Measurements from ENCODE around the gene UBE2B. TPM values are rescaled to one million over a fixed set of nuclear protein-coding genes. Genes with fewer than 3 reads are reported as not detected.
"Not testable (repeated sequence)": the region's sequence is repeated elsewhere in the genome, so short reads cannot be mapped to it uniquely, and the experiment has no call there.

Gene UBE2B
- total RNA-seq: 10 to 100 TPM; 83.0 to 87.6 TPM

- Mint-ChIP-seq H3K27ac (peak within 1 kb of the TSS; percentile 100), H3K9me3 (ENCODE audit: insufficient read depth) (no peaks in the 10 kb centered on the region), H3K27me3 (ENCODE audit: low read depth) (no peaks in the 10 kb centered on the region), H3K4me3 (peak within 1 kb of the TSS; percentile 99), H3K4me1 (ENCODE audit: low read depth) (peaks cover 46% of the 10 kb centered on the region), H3K36me3 (ENCODE audit: low read depth) (peaks cover 44% of the 10 kb centered on the region)
- peak; percentile 73 for ATAC-seq
- POLR2A ChIA-PET: interaction anchor here (0.6 to 4.5 kb wide), 28 partner anchors 10 to 534 kb away, joined by 3 to 38 read pairs (median 4); partner anchors contain the start of genes CDKN2AIPNL, JADE2, PCBD2 and PPP2CA
- peak; percentile 99 for DNase-seq
- CTCF ChIA-PET: interaction anchor here (0.6 to 3.1 kb wide), 14 partner anchors 10 to 367 kb away, joined by 3 to 18 read pairs (median 6); partner anchors contain the start of genes CAMLG, CDKN2AIPNL and PPP2CA
These were observed at the start of gene UBE2B for GRCh38 chr5:134370871-134371833. TSS of gene UBE2B (plus strand) at chr5:134371569. CDS start at chr5:134371596, 27 bp downstream.

DNA sequence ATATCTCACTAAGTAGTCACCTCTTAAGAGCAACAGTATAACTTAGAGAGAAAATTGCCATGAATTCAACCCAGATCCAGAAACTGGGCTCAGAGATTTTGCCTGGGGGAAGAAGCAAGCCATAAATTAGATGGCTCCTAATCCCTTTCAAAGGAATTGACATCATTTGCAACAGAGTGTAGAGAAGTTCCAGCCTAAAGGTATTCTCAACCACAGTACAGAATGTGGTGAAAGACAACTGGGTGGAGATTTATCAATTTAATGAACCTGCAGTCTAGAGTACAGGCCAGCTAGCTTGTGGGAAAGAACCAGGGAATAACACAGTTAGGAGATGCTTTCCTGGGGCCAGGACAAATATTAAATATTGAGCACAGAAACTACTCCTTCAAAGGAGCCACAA, 44.0 kb upstream of the UBE2B start:
- ATAC-seq (no peak), DNase-seq (no peak)
- POLR2A ChIA-PET: no interaction called here
- CTCF ChIA-PET: interaction anchor here (1.7 kb wide), 1 partner anchor 260 kb away, joined by 5 read pairs; no protein-coding TSS in a partner anchor
- Mint-ChIP-seq H3K36me3 (ENCODE audit: low read depth) (peaks cover 8% of the 10 kb centered on the region), H3K4me3 (no peak overlapping the region), H3K4me1 (ENCODE audit: low read depth) (peaks cover 5% of the 10 kb centered on the region), H3K27ac (no peak overlapping the region), H3K9me3 (ENCODE audit: insufficient read depth) (peaks cover 9% of the 10 kb centered on the region), H3K27me3 (ENCODE audit: low read depth) (peaks cover 4% of the 10 kb centered on the region)

GRCh38 chr5:134328619-134329018, 42.8 kb upstream of the UBE2B start:
- no peak overlapping the region for H3K4me3 Mint-ChIP-seq
- peaks cover 5% of the 10 kb centered on the region for H3K4me1 Mint-ChIP-seq (ENCODE audit: low read depth)
- H3K27ac Mint-ChIP-seq: no peak overlapping the region
- ChIA-PET CTCF (no interaction called here), POLR2A (no interaction called here)
- peaks cover 10% of the 10 kb centered on the region for H3K27me3 Mint-ChIP-seq (ENCODE audit: low read depth)
- ATAC-seq (no peak), DNase-seq (no peak)
- H3K36me3 Mint-ChIP-seq (ENCODE audit: low read depth): peaks cover 8% of the 10 kb centered on the region
- H3K9me3 Mint-ChIP-seq (ENCODE audit: insufficient read depth): peaks cover 9% of the 10 kb centered on the region

GRCh38 chr5:134336833-134337232, 34.5 kb upstream of the UBE2B start:
- CTCF ChIA-PET: not testable (repeated sequence)

DNA sequence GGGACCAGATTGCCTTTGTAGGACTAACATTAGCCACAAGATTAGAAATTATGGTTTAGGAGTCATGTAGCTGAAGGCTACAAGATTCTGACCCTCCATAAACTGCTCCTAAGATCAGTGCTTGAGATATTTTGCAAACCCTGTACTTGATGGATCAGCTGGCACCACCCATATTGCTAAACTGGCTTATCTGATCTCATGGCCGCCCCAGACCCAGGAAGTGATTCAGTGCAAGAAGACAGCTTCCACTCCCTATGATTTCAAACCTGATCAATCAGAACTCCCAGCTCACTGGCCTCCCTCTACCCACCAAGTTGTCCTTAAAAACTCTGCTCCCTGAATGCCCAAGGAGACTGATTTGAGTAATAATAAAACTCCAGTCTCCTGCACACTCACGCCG, 27.9 kb upstream of the UBE2B start:
- H3K9me3 Mint-ChIP-seq (ENCODE audit: insufficient read depth); H3K4me1 Mint-ChIP-seq (ENCODE audit: low read depth); H3K27me3 Mint-ChIP-seq (ENCODE audit: low read depth); H3K4me3 Mint-ChIP-seq; H3K36me3 Mint-ChIP-seq (ENCODE audit: low read depth); POLR2A ChIA-PET; ATAC-seq; CTCF ChIA-PET; H3K27ac Mint-ChIP-seq; DNase-seq: not testable (repeated sequence)

More at GRCh38 chr5:134336833-134337232, 34.5 kb upstream of the UBE2B start:
- H3K4me3 Mint-ChIP-seq; H3K36me3 Mint-ChIP-seq (ENCODE audit: low read depth); H3K9me3 Mint-ChIP-seq (ENCODE audit: insufficient read depth); H3K4me1 Mint-ChIP-seq (ENCODE audit: low read depth); H3K27ac Mint-ChIP-seq; DNase-seq; ATAC-seq; POLR2A ChIA-PET: not testable (repeated sequence)
- peaks cover 20% of the 10 kb centered on the region for H3K27me3 Mint-ChIP-seq (ENCODE audit: low read depth)

GRCh38 chr5:134345476-134345875, 25.9 kb upstream of the UBE2B start:
- H3K4me3 Mint-ChIP-seq; H3K27me3 Mint-ChIP-seq (ENCODE audit: low read depth); H3K9me3 Mint-ChIP-seq (ENCODE audit: insufficient read depth); POLR2A ChIA-PET; H3K36me3 Mint-ChIP-seq (ENCODE audit: low read depth); ATAC-seq; H3K27ac Mint-ChIP-seq; CTCF ChIA-PET; DNase-seq; H3K4me1 Mint-ChIP-seq (ENCODE audit: low read depth): not testable (repeated sequence)

GRCh38 chr5:134345996-134346395, 25.4 kb upstream of the UBE2B start:
- POLR2A ChIA-PET: no interaction called here
- CTCF ChIA-PET: no interaction called here
- Mint-ChIP-seq H3K9me3 (ENCODE audit: insufficient read depth) (no peaks in the 10 kb centered on the region), H3K4me1 (ENCODE audit: low read depth) (no peaks in the 10 kb centered on the region), H3K27me3 (ENCODE audit: low read depth) (no peaks in the 10 kb centered on the region), H3K36me3 (ENCODE audit: low read depth) (no peaks in the 10 kb centered on the region), H3K4me3 (no peak overlapping the region), H3K27ac (no peak overlapping the region)
- no peak for ATAC-seq
- DNase-seq: no peak

DNA sequence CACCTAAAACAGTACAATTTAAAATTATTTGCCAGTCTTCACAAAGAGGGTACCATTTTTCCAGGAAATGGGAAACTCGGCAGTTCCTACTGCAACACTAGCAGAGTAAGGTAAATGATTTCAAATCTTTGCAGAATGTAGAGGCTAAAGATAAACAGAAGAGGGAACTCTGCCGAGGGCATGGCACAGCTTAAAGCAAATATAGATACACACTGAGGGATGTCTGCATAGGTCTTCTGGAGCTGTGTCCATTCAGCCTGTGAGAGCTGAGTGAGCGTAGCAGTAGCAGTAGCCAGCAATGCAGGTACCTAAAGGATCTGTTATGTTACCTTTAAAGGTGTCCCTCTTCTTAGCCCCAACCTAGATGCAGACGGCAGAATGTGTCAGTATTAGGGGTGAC, 21.9 kb upstream of the UBE2B start:
- ChIA-PET POLR2A (no interaction called here), CTCF (interaction anchor here (1.3 to 1.4 kb wide), 2 partner anchors 61 to 238 kb away, joined by 4 read pairs; no protein-coding TSS in a partner anchor)
- Mint-ChIP-seq H3K4me1 (ENCODE audit: low read depth) (no peaks in the 10 kb centered on the region), H3K9me3 (ENCODE audit: insufficient read depth) (no peaks in the 10 kb centered on the region), H3K36me3 (ENCODE audit: low read depth) (no peaks in the 10 kb centered on the region), H3K27me3 (ENCODE audit: low read depth) (no peaks in the 10 kb centered on the region), H3K27ac (no peak overlapping the region), H3K4me3 (no peak overlapping the region)
- no peak for ATAC-seq
- DNase-seq: no peak

- CTCF ChIA-PET: no interaction called here
- H3K4me1 Mint-ChIP-seq (ENCODE audit: low read depth): no peaks in the 10 kb centered on the region
These were observed 15.7 kb upstream of the UBE2B start for GRCh38 chr5:134355681-134356080.

DNA sequence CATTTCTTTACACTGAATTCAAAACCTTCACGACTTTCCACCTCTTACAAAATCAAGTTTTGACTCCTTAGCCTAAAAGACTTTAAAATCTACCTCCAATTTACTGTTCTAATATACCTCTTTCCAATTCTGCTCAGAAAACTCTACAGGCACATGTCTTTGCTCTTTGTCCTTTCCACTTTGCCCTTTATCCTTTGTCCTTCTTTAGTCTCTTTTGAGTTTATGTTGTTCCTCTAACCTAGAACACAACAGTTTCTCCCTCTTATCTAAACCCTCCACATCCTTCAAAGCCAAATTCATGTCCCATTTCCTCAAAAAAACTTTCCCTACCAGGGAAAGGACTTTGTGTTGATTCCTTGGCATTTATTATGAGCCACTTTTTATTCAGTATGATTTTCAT, 5.8 kb upstream of the UBE2B start:
- H3K9me3 Mint-ChIP-seq (ENCODE audit: insufficient read depth): no peaks in the 10 kb centered on the region
- POLR2A ChIA-PET: no interaction called here
- no peak for ATAC-seq
- no peak overlapping the region for H3K4me3 Mint-ChIP-seq
- no peak for DNase-seq
- CTCF ChIA-PET: interaction anchor here (0.9 kb wide), 1 partner anchor 373 kb away, joined by 3 read pairs; the partner anchor contains the start of gene CAMLG
- peaks cover 27% of the 10 kb centered on the region for H3K4me1 Mint-ChIP-seq (ENCODE audit: low read depth)
- peaks cover 12% of the 10 kb centered on the region for H3K36me3 Mint-ChIP-seq (ENCODE audit: low read depth)
- no peak overlapping the region for H3K27ac Mint-ChIP-seq
- no peaks in the 10 kb centered on the region for H3K27me3 Mint-ChIP-seq (ENCODE audit: low read depth)

More at GRCh38 chr5:134355681-134356080, 15.7 kb upstream of the UBE2B start:
- H3K4me3 Mint-ChIP-seq: no peak overlapping the region
- no peak overlapping the region for H3K27ac Mint-ChIP-seq
- no peaks in the 10 kb centered on the region for H3K27me3 Mint-ChIP-seq (ENCODE audit: low read depth)
- H3K9me3 Mint-ChIP-seq (ENCODE audit: insufficient read depth): no peaks in the 10 kb centered on the region
- POLR2A ChIA-PET: interaction anchor here (1.2 kb wide), 1 partner anchor 56 kb away, joined by 3 read pairs; the partner anchor contains the start of gene CDKN2AIPNL
- H3K36me3 Mint-ChIP-seq (ENCODE audit: low read depth): no peaks in the 10 kb centered on the region
- DNase-seq: no peak
- ATAC-seq: no peak

- no peak for DNase-seq
- Mint-ChIP-seq H3K36me3 (ENCODE audit: low read depth) (peaks cover 41% of the 10 kb centered on the region), H3K4me1 (ENCODE audit: low read depth) (peaks cover 48% of the 10 kb centered on the region), H3K4me3 (peak overlapping the region; percentile 99), H3K27me3 (ENCODE audit: low read depth) (no peaks in the 10 kb centered on the region), H3K9me3 (ENCODE audit: insufficient read depth) (no peaks in the 10 kb centered on the region), H3K27ac (peak overlapping the region; percentile 100)
- ATAC-seq: peak; percentile 14
- ChIA-PET POLR2A (interaction anchor here (0.6 to 4.5 kb wide), 11 partner anchors 19 to 534 kb away, joined by 3 to 38 read pairs (median 4); partner anchors contain the start of genes CDKN2AIPNL, JADE2, PCBD2 and PPP2CA), CTCF (interaction anchor here (1.0 to 3.1 kb wide), 3 partner anchors 11 to 217 kb away, joined by 3 to 11 read pairs (median 5); no protein-coding TSS in a partner anchor)
These were observed 978 bp upstream of the UBE2B start for GRCh38 chr5:134370311-134370870.

Measured in activated CD8-positive, alpha-beta T cell treated with anti-CD3 and anti-CD28 coated beads, Interleukin-2, amount 10 ng/mL, durations not matched to agents 7 days and 5 days (primary cell).